Urinary bladder (tissue), 4 donors: ENCODE data around the gene DDAH2. TPM values are rescaled to one million over a fixed set of nuclear protein-coding genes. Genes with fewer than 3 reads are reported as not detected.
A peak's percentile ranks its signal among the peaks of the same experiment; 100 is the strongest.

Experiments used
- DNase-seq: peaks from one replicate; pipeline ENCODE4 v3.0.0-alpha.2; 2015; ENCODE audit errors: extremely low spot score
- H3K27ac ChIP-seq: one replicate; pipeline ENCODE4 v1.5.1; 2013; ENCODE audit warnings: low read depth, mild to moderate bottlenecking, moderate library complexity
- H3K36me3 ChIP-seq: one replicate; pipeline ENCODE4 v1.6.1; 2013; ENCODE audit warnings: mild to moderate bottlenecking, moderate library complexity; ENCODE audit not compliant: insufficient read depth
- H3K4me1 ChIP-seq: one replicate; pipeline ENCODE4 v1.6.1; 2013; ENCODE audit warnings: mild to moderate bottlenecking, moderate library complexity; ENCODE audit not compliant: insufficient read depth
- H3K4me3 ChIP-seq: one replicate; pipeline ENCODE4 v1.5.1; 2013; ENCODE audit warnings: low read depth, low read length
- WGBS: extraction: QIAGEN DNeasy Blood & Tissue Kit; methylation state at CpG from one replicate; pipeline ENCODE4 v1.1.7; 2013; 5-methylcytosine and 5-hydroxymethylcytosine counted together
- polyA plus RNA-seq: library from polyadenylated mRNA; stranded (reverse); fragments of 200-250 nt; gene quantifications from one replicate; pipeline ENCODE4 v1.2.3, GENCODE V29; 2013
- total RNA-seq: library from RNA; depleted of rRNA; stranded (reverse); fragments of >200 nt; gene quantifications from one replicate; pipeline ENCODE4 v1.2.3, GENCODE V29; 2014
- donor health status: healthy with polysubstance abuse.
- donor health status: healthy.

DDAH2 gene
- total and polyA plus RNA-seq, 2 donors: 81.6 to 115 TPM

- DNase-seq: no peak
- H3K36me3 ChIP-seq: no peaks in the 10 kb centered on the region
- no peaks in the 10 kb centered on the region for H3K4me1 ChIP-seq
- no peak overlapping the region for H3K27ac ChIP-seq
- H3K4me3 ChIP-seq: no peak overlapping the region
- 85% methylated on average over 3 of the region's 3 CpGs for WGBS
Measured at GRCh38 chr6:31742894-31743293, 13.8 kb upstream of the DDAH2 start.

- Histone ChIP-seq H3K36me3 (no peaks in the 10 kb centered on the region), H3K4me3 (no peak overlapping the region), H3K4me1 (no peaks in the 10 kb centered on the region), H3K27ac (no peak overlapping the region)
- DNase-seq: no peak
- 79% methylated on average over 2 of the region's 2 CpGs for WGBS
Measured at GRCh38 chr6:31741815-31742214, 12.7 kb upstream of the DDAH2 start.

DNA sequence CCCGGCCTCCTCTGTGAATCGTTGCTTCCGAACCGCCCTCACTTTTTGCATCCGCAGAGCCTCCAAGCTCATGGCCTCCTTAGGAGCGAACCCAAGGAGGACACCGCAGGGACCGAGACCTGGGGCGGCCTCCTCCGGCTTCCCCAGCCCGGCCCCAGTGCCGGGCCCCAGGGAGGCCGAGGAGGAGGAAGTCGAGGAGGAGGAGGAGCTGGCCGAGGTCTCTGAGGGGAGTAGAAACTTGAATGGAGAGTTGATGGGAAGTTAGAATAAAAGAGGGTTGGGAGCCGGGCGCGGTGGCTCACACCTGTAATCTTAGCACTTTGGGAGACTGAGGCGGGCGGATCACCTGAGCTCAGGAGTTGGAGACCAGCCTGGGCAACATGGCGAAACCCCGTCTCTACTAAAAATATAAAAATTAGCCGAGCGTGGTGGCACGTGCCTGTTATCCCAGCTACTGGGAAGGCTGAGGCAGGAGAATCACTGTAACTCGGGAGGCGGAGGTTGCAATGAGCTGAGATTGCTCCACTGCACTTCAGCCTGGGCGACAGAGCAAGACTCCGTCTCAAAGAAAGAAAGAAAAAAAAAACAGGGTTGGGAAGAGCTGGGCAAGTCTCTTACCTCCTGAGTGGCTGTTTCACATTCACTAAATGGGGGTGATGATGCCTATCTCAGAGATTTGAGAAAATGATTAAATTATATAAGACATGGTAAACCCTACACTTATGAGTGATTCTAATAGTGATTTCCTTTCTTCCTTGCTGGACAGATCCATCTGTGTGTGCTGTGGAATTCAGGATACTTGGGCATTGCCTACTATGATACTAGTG is 11.5 kb upstream of the DDAH2 start:
- no peak for DNase-seq
- no peak overlapping the region for H3K27ac ChIP-seq
- H3K36me3 ChIP-seq: no peaks in the 10 kb centered on the region
- WGBS: 21% methylated on average over 29 of the region's 29 CpGs
- no peaks in the 10 kb centered on the region for H3K4me1 ChIP-seq
- H3K4me3 ChIP-seq: peak overlapping the region; percentile 40

DNA sequence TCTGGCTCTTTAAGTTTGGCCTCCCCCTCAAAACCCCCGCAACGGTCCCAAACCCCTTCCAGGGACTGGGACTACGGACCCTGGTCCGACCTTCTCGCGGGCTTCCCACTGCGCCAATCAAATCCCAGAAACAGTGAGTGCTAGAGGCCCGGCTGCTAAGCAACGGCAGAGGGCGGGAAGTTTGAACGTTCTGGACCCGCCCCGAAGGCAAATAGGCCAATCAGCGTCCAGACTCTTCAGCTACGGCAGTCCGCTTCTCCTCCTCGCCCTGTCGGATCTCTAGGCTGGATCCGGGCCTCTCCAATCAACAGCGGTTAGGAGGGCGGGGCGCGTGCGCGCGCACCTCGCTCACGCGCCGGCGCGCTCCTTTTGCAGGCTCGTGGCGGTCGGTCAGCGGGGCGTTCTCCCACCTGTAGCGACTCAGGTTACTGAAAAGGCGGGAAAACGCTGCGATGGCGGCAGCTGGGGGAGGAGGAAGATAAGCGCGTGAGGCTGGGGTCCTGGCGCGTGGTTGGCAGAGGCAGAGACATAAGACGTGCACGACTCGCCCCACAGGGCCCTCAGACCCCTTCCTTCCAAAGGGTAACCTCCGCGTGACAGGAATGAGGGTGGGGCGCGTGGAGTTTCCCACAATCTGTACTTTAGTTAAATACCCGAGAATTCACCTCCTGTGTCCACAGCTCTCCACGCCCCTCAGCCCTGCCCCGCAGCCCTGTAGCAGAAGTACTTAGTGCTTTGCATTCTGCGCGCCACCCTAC is 10.7 kb upstream of the DDAH2 start, which contains the start of gene MSH5:
Gene MSH5, plus strand, starts transcription at position 367 of the 758 bp plus-strand sequence. CDS start 462 bp downstream, outside the sequence.
- under 1% methylated on average over 58 of the region's 58 CpGs for WGBS
- no peaks in the 10 kb centered on the region for H3K4me1 ChIP-seq
- no peaks in the 10 kb centered on the region for H3K36me3 ChIP-seq
- peak; percentile 99 for DNase-seq
- H3K27ac ChIP-seq: peak within 1 kb of the TSS; percentile 14
- H3K4me3 ChIP-seq: peak within 1 kb of the TSS; percentile 40

- H3K36me3 ChIP-seq: no peaks in the 10 kb centered on the region
- WGBS: 23% methylated on average over 6 of the region's 6 CpGs
- no peak overlapping the region for H3K4me3 ChIP-seq
- H3K27ac ChIP-seq: peak overlapping the region; percentile 76
- peak; percentile 79 for DNase-seq
- H3K4me1 ChIP-seq: no peaks in the 10 kb centered on the region
Measured at GRCh38 chr6:31737991-31738979, 9.2 kb upstream of the DDAH2 start.

DNA sequence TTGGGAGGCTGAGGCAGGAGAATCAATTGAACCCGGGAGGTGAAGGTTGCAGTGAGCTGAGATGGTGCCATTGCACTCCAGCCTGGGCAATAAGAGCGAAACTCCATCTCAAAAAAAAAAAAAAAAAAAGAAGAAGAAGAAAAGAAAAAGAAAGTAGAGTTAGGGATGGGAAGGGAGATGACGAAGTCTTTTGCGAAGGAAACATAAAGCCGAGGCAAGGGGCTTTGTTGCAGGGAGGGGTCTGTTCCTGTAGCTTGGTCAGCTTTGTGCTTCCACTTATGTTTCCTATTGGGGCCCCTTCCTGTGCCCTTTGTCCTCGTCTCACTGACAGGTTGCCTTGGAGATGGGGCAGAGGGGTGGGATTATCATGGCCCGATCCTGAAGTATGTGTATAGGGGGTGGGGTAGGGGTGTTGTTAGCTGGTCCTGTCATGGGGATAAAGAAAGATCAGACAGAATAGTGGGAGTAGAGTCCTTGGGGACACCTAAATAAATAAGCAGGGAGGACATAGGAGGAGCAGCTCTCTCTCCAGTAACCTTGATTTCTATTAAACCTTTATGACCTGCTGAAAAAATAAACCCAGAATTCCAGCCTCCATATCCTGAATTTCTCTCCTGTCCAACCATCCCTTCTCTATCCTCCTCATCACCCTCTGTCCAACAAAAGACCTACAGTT is 8.4 kb upstream of the DDAH2 start:
- H3K4me1 ChIP-seq: no peaks in the 10 kb centered on the region

GRCh38 chr6:31736768-31737314 is 7.7 kb upstream of the DDAH2 start:
- H3K4me1 ChIP-seq: no peaks in the 10 kb centered on the region
- DNase-seq: no peak
- H3K27ac ChIP-seq: peak overlapping the region; percentile 98
- H3K36me3 ChIP-seq: peaks cover 1% of the 10 kb centered on the region
- peak overlapping the region; percentile 64 for H3K4me3 ChIP-seq
- WGBS: 32% methylated on average over 10 of the region's 10 CpGs

More for the DNA sequence above, 8.4 kb upstream of the DDAH2 start:
- peak overlapping the region; percentile 76 for H3K27ac ChIP-seq
- 45% methylated on average over 7 of the region's 7 CpGs for WGBS
- no peak overlapping the region for H3K4me3 ChIP-seq
- H3K36me3 ChIP-seq: no peaks in the 10 kb centered on the region
- DNase-seq: peak; percentile 70

DNA sequence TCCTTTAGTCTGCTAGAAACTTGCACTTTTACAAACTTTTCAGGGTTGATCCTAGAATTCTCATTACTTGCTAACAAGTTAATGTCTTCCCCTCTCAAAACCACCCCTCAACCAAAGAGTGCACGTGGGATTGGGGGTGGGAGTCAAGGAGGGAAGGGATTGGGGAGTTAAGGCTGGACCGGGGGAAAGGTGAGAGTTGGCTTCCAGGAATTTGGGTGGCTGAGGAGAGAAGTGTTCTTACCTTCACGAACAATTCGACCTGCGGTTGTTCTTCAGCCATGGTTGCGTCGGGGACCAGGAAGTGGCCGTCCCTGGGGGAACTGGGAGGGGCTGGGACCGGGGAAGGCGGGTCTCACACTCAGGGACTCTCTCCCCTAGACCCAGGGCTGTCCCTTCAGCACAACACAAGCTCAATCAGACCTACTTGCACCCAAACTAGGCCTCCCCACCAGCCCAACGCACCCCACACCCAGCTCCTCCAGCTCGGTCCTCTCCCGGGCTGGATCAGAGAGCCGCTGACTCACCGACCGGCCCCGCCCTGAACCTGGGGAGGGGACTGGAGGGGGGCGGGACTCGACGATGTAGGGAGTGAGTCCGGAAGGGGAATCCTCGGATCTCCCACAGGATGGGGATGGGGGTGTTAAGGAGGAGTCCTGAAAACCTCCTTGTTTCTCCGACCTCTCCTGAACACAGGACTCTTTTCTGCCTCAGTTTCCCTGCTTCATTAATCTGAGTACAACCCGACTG is 7.1 kb upstream of the DDAH2 start, which contains the start of gene CLIC1:
Gene CLIC1, minus strand, starts transcription at position 510 of the 747 bp plus-strand sequence. Its CDS starts 230 bp downstream, at position 280.
- peak within 1 kb of the TSS; percentile 64 for H3K4me3 ChIP-seq
- DNase-seq: peak; percentile 83
- WGBS: under 1% methylated on average over 24 of the region's 24 CpGs
- peak within 1 kb of the TSS; percentile 98 for H3K27ac ChIP-seq
- no peaks in the 10 kb centered on the region for H3K4me1 ChIP-seq
- peaks cover 2% of the 10 kb centered on the region for H3K36me3 ChIP-seq

- no peak for DNase-seq
- under 1% methylated on average over 18 of the region's 18 CpGs for WGBS
- Histone ChIP-seq H3K36me3 (peaks cover 2% of the 10 kb centered on the region), H3K4me1 (no peaks in the 10 kb centered on the region), H3K27ac (peak overlapping the region; percentile 98), H3K4me3 (peak overlapping the region; percentile 64)
Measured at GRCh38 chr6:31734821-31735406, 5.8 kb upstream of the DDAH2 start.

GRCh38 chr6:31734247-31734820 is 5.2 kb upstream of the DDAH2 start:
- 15% methylated on average over 2 of the region's 2 CpGs for WGBS
- Histone ChIP-seq H3K36me3 (peaks cover 2% of the 10 kb centered on the region), H3K27ac (peak overlapping the region; percentile 98), H3K4me3 (peak overlapping the region; percentile 64), H3K4me1 (no peaks in the 10 kb centered on the region)
- DNase-seq: no peak

- Histone ChIP-seq H3K27ac (no peak overlapping the region), H3K4me3 (no peak overlapping the region), H3K36me3 (peaks cover 2% of the 10 kb centered on the region), H3K4me1 (no peaks in the 10 kb centered on the region)
- 81% methylated on average over 4 of the region's 4 CpGs for whole genome bisulfite sequencing
- DNase-seq: no peak
Measured at GRCh38 chr6:31733734-31734133, 4.6 kb upstream of the DDAH2 start.
